ENCODE measurements around the gene HOXC4. TPM values are rescaled to one million over a fixed set of nuclear protein-coding genes. Genes with fewer than 3 reads are reported as not detected.
A peak's percentile ranks its signal among the peaks of the same experiment; 100 is the strongest.

Gene HOXC4
- total and polyA plus RNA-seq, 10 of the 15 experiments (the other 5 are each of a cell fraction or from before 2014, with no cell fraction given): 1.0 to 11.4 (median 4.2) TPM

GRCh38 chr12:54046809-54047159 lies 6.9 kb upstream of the HOXC4 start:
- Histone ChIP-seq H3K4me2 (ENCODE audit: control insufficient read depth, insufficient read depth) (no peak overlapping the region), H3K36me3 (ENCODE audit: control insufficient read depth in 2 of 2, insufficient read depth in 2 of 2, low read length in 1 of 2) (no peaks in the 10 kb centered on the region), H3K27me3 (replicated peaks in 1 of 2; ENCODE audit: control insufficient read depth in 2 of 2, insufficient read depth in 2 of 2, low read length in 1 of 2) (peaks cover 4 to 6% of the 10 kb centered on the region in 2 experiments; a peak in 3 of 4 replicates), H3K4me3 (no peak overlapping the region), H3K4me1 (ENCODE audit: control insufficient read depth, insufficient read depth, low read length) (peaks cover 16% of the 10 kb centered on the region), H3K9ac (ENCODE audit: control insufficient read depth, insufficient read depth, low read length) (no peak overlapping the region), H3K79me2 (ENCODE audit: control insufficient read depth, insufficient read depth, low read length) (no peaks in the 10 kb centered on the region), H2AFZ (ENCODE audit: control insufficient read depth, low read depth, low read length) (no peak overlapping the region), H4K20me1 (ENCODE audit: control insufficient read depth, insufficient read depth) (no peaks in the 10 kb centered on the region), H3K27ac (ENCODE audit: control insufficient read depth, insufficient read depth) (no peak overlapping the region), H3K9me3 (replicated peaks; ENCODE audit: control insufficient read depth, insufficient read depth, low read length) (no peaks in the 10 kb centered on the region)
- ChIA-PET SMC1A (ENCODE audit: uncharacterized antibody, unreplicated experiment) (no interaction called here), CTCF (interaction anchor here (1.0 kb wide), 1 partner anchor 14 kb away, joined by 3 read pairs; no protein-coding TSS in a partner anchor), POLR2A (no interaction called here), RAD21 (ENCODE audit: unreplicated experiment) (no interaction called here)
- ATAC-seq (no peak), FAIRE-seq (no peak), DNase-seq (ENCODE audit: low read depth, low spot score) (no peak)
- TF ChIP-seq PRDM15 (CRISPR knock-in tag; IDR thresholded peaks at IDR 0.05): no peak
- no peak for TF ChIP-seq BCLAF1 (IDR thresholded peaks at IDR 0.05)
- no peak for TF ChIP-seq DPF2 (IDR thresholded peaks at IDR 0.05)
- TF ChIP-seq EZH2 (IDR thresholded peaks at IDR 0.05; ENCODE audit: borderline replicate concordance, control insufficient read depth, low read depth, low read length): 0 out of 2 replicates have a peak, but pooled peaks have one; percentile 15
- no peak for TF ChIP-seq BCL3 (IDR thresholded peaks at IDR 0.05; ENCODE audit: borderline replicate concordance, insufficient read depth, low read depth, low read length, poor library complexity, severe bottlenecking)
- TF ChIP-seq, protein P1, sequence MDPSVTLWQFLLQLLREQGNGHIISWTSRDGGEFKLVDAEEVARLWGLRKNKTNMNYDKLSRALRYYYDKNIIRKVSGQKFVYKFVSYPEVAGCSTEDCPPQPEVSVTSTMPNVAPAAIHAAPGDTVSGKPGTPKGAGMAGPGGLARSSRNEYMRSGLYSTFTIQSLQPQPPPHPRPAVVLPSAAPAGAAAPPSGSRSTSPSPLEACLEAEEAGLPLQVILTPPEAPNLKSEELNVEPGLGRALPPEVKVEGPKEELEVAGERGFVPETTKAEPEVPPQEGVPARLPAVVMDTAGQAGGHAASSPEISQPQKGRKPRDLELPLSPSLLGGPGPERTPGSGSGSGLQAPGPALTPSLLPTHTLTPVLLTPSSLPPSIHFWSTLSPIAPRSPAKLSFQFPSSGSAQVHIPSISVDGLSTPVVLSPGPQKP (IDR thresholded peaks at IDR 0.05; ENCODE audit: low read depth, low read length): no peak
- TF ChIP-seq, protein P2, sequence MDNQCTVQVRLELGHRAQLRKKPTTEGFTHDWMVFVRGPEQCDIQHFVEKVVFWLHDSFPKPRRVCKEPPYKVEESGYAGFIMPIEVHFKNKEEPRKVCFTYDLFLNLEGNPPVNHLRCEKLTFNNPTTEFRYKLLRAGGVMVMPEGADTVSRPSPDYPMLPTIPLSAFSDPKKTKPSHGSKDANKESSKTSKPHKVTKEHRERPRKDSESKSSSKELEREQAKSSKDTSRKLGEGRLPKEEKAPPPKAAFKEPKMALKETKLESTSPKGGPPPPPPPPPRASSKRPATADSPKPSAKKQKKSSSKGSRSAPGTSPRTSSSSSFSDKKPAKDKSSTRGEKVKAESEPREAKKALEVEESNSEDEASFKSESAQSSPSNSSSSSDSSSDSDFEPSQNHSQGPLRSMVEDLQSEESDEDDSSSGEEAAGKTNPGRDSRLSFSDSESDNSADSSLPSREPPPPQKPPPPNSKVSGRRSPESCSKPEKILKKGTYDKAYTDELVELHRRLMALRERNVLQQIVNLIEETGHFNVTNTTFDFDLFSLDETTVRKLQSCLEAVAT (IDR thresholded peaks at IDR 0.05): no peak
- intact Hi-C loops (cut with micrococcal nuclease; ENCODE audit: unreplicated experiment) (no loop called here), in situ Hi-C loops (cut with MboI) (no loop called here)
- no TSS peak for BruUV-seq (replicated peaks)
- 22% methylated on average over 23 of the region's 27 CpGs for WGBS (ENCODE audit: insufficient coverage, insufficient replicate concordance, low lambda C conversion rate, missing lambda C conversion rate)

Measured in GM12878 (cell line).